ENCODE measurements around the gene PRKAG2. TPM values are rescaled to one million over a fixed set of nuclear protein-coding genes. Genes with fewer than 3 reads are reported as not detected.
A peak's percentile ranks its signal among the peaks of the same experiment; 100 is the strongest.
"Not testable (repeated sequence)": the region's sequence is repeated elsewhere in the genome, so short reads cannot be mapped to it uniquely, and the experiment has no call there.

PRKAG2 gene
- total RNA-seq, 1 donor from 2014 or later, result 130 TPM

- H3K36me3 ChIP-seq, result no peaks in the 10 kb centered on the region
- no peak for DNase-seq
- intact Hi-C loops (cut with micrococcal nuclease), result no loop called here
- peaks cover 41% of the 10 kb centered on the region for H3K27me3 ChIP-seq (ENCODE audit: low read depth)
- no peak overlapping the region for H3K4me3 ChIP-seq
- peaks cover 26% of the 10 kb centered on the region for H3K4me1 ChIP-seq
- no peaks in the 10 kb centered on the region for H3K9me3 ChIP-seq (replicated peaks)
- no peak overlapping the region for H3K27ac ChIP-seq (replicated peaks)
- TF ChIP-seq CTCF (IDR thresholded peaks at IDR 0.05; ENCODE audit: borderline replicate concordance), result no peak
Measured at GRCh38 chr7:151880688-151881087, 3.8 kb upstream of the PRKAG2 start.

- Histone ChIP-seq H3K36me3 (no peaks in the 10 kb centered on the region), H3K4me1 (peaks cover 46% of the 10 kb centered on the region), H3K9me3 (replicated peaks) (no peaks in the 10 kb centered on the region), H3K4me3 (peak overlapping the region; percentile 94), H3K27ac (replicated peaks) (peak overlapping the region; percentile 94), H3K27me3 (ENCODE audit: low read depth) (peaks cover 26% of the 10 kb centered on the region)
- no peak for TF ChIP-seq CTCF (IDR thresholded peaks at IDR 0.05; ENCODE audit: borderline replicate concordance)
- no peak for DNase-seq
- intact Hi-C loops (cut with micrococcal nuclease), result no loop called here
Measured at GRCh38 chr7:151877911-151878835, 1.3 kb upstream of the PRKAG2 start.

GRCh38 chr7:151875942-151876898 is 695 bp downstream of the PRKAG2 start:
- peak; percentile 86 for DNase-seq
- Histone ChIP-seq H3K27ac (replicated peaks) (peak overlapping the region; percentile 94), H3K9me3 (replicated peaks) (no peaks in the 10 kb centered on the region), H3K27me3 (ENCODE audit: low read depth) (peaks cover 26% of the 10 kb centered on the region), H3K36me3 (no peaks in the 10 kb centered on the region), H3K4me3 (peak overlapping the region; percentile 94), H3K4me1 (peaks cover 58% of the 10 kb centered on the region)
- intact Hi-C loops (cut with micrococcal nuclease), result no loop called here
- TF ChIP-seq CTCF (IDR thresholded peaks at IDR 0.05; ENCODE audit: borderline replicate concordance), result no peak

GRCh38 chr7:151874479-151874878 is 2.4 kb downstream of the PRKAG2 start:
- peak overlapping the region; percentile 94 for H3K4me3 ChIP-seq
- intact Hi-C loops (cut with micrococcal nuclease); H3K36me3 ChIP-seq; H3K9me3 ChIP-seq (replicated peaks): not testable (repeated sequence)
- H3K4me1 ChIP-seq, result peaks cover 75% of the 10 kb centered on the region
- peak overlapping the region; percentile 94 for H3K27ac ChIP-seq (replicated peaks)
- H3K27me3 ChIP-seq (ENCODE audit: low read depth), result peaks cover 26% of the 10 kb centered on the region
- DNase-seq, result peak; percentile 13

- Histone ChIP-seq H3K27me3 (ENCODE audit: low read depth) (peaks cover 22% of the 10 kb centered on the region), H3K9me3 (replicated peaks) (no peaks in the 10 kb centered on the region), H3K36me3 (no peaks in the 10 kb centered on the region), H3K4me3 (no peak overlapping the region), H3K27ac (replicated peaks) (peak overlapping the region; percentile 55), H3K4me1 (peaks cover 85% of the 10 kb centered on the region)
- peak; percentile 67 for DNase-seq
- intact Hi-C loops (cut with micrococcal nuclease), result no loop called here
- TF ChIP-seq CTCF (IDR thresholded peaks at IDR 0.05; ENCODE audit: borderline replicate concordance), result no peak
Measured at GRCh38 chr7:151873402-151873965, 3.4 kb downstream of the PRKAG2 start.
